RWPE2 (cell line): ENCODE data around the gene MOGAT2.

Experiments
- ATAC-seq: fragments of 200-7000 bp; cut with Tn5 transposase; 3 replicates; pipeline ENCODE4 v1.9.1; 2021; ENCODE audit warnings: low read depth
- DNase-seq: peaks from one replicate; pipeline ENCODE4 v3.0.0-alpha.2; 2020; ENCODE audit warnings: low spot score
- H3K27ac ChIP-seq: fragments of 450-650 bp; 2 replicates; pipeline ENCODE4 v1.5.1; 2017; ENCODE audit warnings: mild to moderate bottlenecking; ENCODE audit not compliant: poor library complexity, severe bottlenecking
- H3K27me3 ChIP-seq: fragments of 250-450 bp; sonication (Bioruptor Pico); 2 replicates; pipeline ENCODE4 v1.5.1; 2021; ENCODE audit warnings: mild to moderate bottlenecking, moderate library complexity; ENCODE audit not compliant: insufficient read depth, poor library complexity, severe bottlenecking
- H3K36me3 ChIP-seq: fragments of 250-450 bp; sonication (Bioruptor Pico); 2 replicates; pipeline ENCODE4 v1.5.1; 2020; ENCODE audit warnings: low read depth, mild to moderate bottlenecking, moderate library complexity
- H3K4me1 ChIP-seq: fragments of 250-450 bp; sonication (Bioruptor Pico); 2 replicates; pipeline ENCODE4 v1.5.1; 2021; ENCODE audit warnings: mild to moderate bottlenecking, moderate library complexity; ENCODE audit not compliant: insufficient read depth, poor library complexity, severe bottlenecking
- H3K4me3 ChIP-seq: fragments of 250-450 bp; sonication (Bioruptor Pico); 2 replicates; pipeline ENCODE4 v1.5.1; 2021; ENCODE audit warnings: mild to moderate bottlenecking, moderate library complexity; ENCODE audit not compliant: severe bottlenecking
- H3K9me3 ChIP-seq: fragments of 250-450 bp; sonication (Bioruptor Pico); 2 replicates; pipeline ENCODE4 v1.5.1; 2021; ENCODE audit warnings: mild to moderate bottlenecking, moderate library complexity; ENCODE audit not compliant: severe bottlenecking
- CTCF ChIP-seq: fragments of 450-650 bp; IDR thresholded peaks from one replicate; pipeline ENCODE4 v1.5.1; 2017; ENCODE audit warnings: mild to moderate bottlenecking, moderate library complexity; ENCODE audit not compliant: poor library complexity, severe bottlenecking

MOGAT2 gene

GRCh38 chr11:75775056-75775455, 57.4 kb downstream of the MOGAT2 start:
- Histone ChIP-seq H3K9me3 (no peaks in the 10 kb centered on the region), H3K4me1 (peaks cover 5% of the 10 kb centered on the region), H3K36me3 (no peaks in the 10 kb centered on the region), H3K27me3 (no peaks in the 10 kb centered on the region), H3K4me3 (no peak overlapping the region), H3K27ac (no peak overlapping the region)
- DNase-seq (no peak), ATAC-seq (no peak)
- no peak for TF ChIP-seq CTCF

- H3K27me3 ChIP-seq = no peaks in the 10 kb centered on the region
- no peak overlapping the region for H3K4me3 ChIP-seq
- peaks cover 5% of the 10 kb centered on the region for H3K4me1 ChIP-seq
- DNase-seq (no peak), ATAC-seq (no peak)
- H3K27ac ChIP-seq = no peak overlapping the region
- TF ChIP-seq CTCF = no peak
- no peaks in the 10 kb centered on the region for H3K36me3 ChIP-seq
- H3K9me3 ChIP-seq = no peaks in the 10 kb centered on the region
Observed at GRCh38 chr11:75776546-75776945, 58.9 kb downstream of the MOGAT2 start.

GRCh38 chr11:75777461-75778110, 59.9 kb downstream of the MOGAT2 start:
- TF ChIP-seq CTCF = no peak
- Histone ChIP-seq H3K9me3 (no peaks in the 10 kb centered on the region), H3K27ac (no peak overlapping the region), H3K4me1 (peaks cover 7% of the 10 kb centered on the region), H3K27me3 (no peaks in the 10 kb centered on the region), H3K4me3 (no peak overlapping the region), H3K36me3 (no peaks in the 10 kb centered on the region)
- ATAC-seq (no peak), DNase-seq (no peak)

GRCh38 chr11:75778962-75779361, 61.3 kb downstream of the MOGAT2 start:
- H3K9me3 ChIP-seq = no peaks in the 10 kb centered on the region
- H3K4me1 ChIP-seq = peaks cover 14% of the 10 kb centered on the region
- H3K4me3 ChIP-seq = no peak overlapping the region
- TF ChIP-seq CTCF = no peak
- ATAC-seq = no peak
- no peaks in the 10 kb centered on the region for H3K27me3 ChIP-seq
- DNase-seq = no peak
- no peak overlapping the region for H3K27ac ChIP-seq
- no peaks in the 10 kb centered on the region for H3K36me3 ChIP-seq

- DNase-seq (no peak), ATAC-seq (no peak)
- Histone ChIP-seq H3K27me3 (no peaks in the 10 kb centered on the region), H3K27ac (no peak overlapping the region), H3K9me3 (no peaks in the 10 kb centered on the region), H3K4me3 (no peak overlapping the region), H3K4me1 (peaks cover 14% of the 10 kb centered on the region), H3K36me3 (no peaks in the 10 kb centered on the region)
- no peak for TF ChIP-seq CTCF
Observed at GRCh38 chr11:75779960-75780359, 62.3 kb downstream of the MOGAT2 start.
